Mesothelial cell of epicardium (in vitro differentiated cells): ENCODE measurements around the gene B4GALT2. TPM values are rescaled to one million over a fixed set of nuclear protein-coding genes. Genes with fewer than 3 reads are reported as not detected.

ENCODE experiments used
- DNase-seq, 2 experiments: peaks; one replicate each; pipeline ENCODE4 v3.0.0; 2021; ENCODE audit warnings: low spot score in 2 of 2; ENCODE audit not compliant: unreplicated experiment in 2 of 2
- H3K27ac Mint-ChIP-seq: 2 replicates; pipeline ENCODE4 v1.8.0; 2021; ENCODE audit warnings: mixed read lengths
- H3K27me3 Mint-ChIP-seq: 2 replicates; pipeline ENCODE4 v1.8.0; 2021; ENCODE audit warnings: low read depth, mixed read lengths
- H3K36me3 Mint-ChIP-seq: 2 replicates; pipeline ENCODE4 v1.8.0; 2021; ENCODE audit warnings: mixed read lengths
- H3K4me1 Mint-ChIP-seq: 2 replicates; pipeline ENCODE4 v1.8.0; 2021; ENCODE audit warnings: mixed read lengths
- H3K4me3 Mint-ChIP-seq: 2 replicates; pipeline ENCODE4 v1.8.0; 2021; ENCODE audit warnings: mild to moderate bottlenecking, moderate library complexity, mixed read lengths
- H3K9me3 Mint-ChIP-seq: 2 replicates; pipeline ENCODE4 v1.8.0; 2021; ENCODE audit warnings: mixed read lengths
- CTCF ChIP-seq: fragments of 200-600 bp; sonication (generic); IDR thresholded peaks from one replicate; pipeline ENCODE4 v1.5.0; 2021; ENCODE audit warnings: antibody characterized with exemption; ENCODE audit not compliant: unreplicated experiment
- total RNA-seq: library from RNA; stranded (reverse); gene quantifications from 3 replicates; pipeline ENCODE4 v1.2.1, GENCODE V29; 2021

B4GALT2 gene
- total RNA-seq, 1 donor from 2014 or later, result 55.8 TPM

GRCh38 chr1:44015206-44015605 is 36.2 kb downstream of the B4GALT2 start:
- no peaks in the 10 kb centered on the region for H3K27me3 Mint-ChIP-seq
- no peak for TF ChIP-seq CTCF
- H3K4me3 Mint-ChIP-seq, result no peak overlapping the region
- no peaks in the 10 kb centered on the region for H3K9me3 Mint-ChIP-seq
- no peak overlapping the region for H3K27ac Mint-ChIP-seq
- peaks cover 7% of the 10 kb centered on the region for H3K4me1 Mint-ChIP-seq
- no peak for DNase-seq
- no peaks in the 10 kb centered on the region for H3K36me3 Mint-ChIP-seq

- Mint-ChIP-seq H3K4me1 (peaks cover 7% of the 10 kb centered on the region), H3K4me3 (no peak overlapping the region), H3K9me3 (no peaks in the 10 kb centered on the region), H3K27me3 (no peaks in the 10 kb centered on the region), H3K36me3 (no peaks in the 10 kb centered on the region), H3K27ac (no peak overlapping the region)
- no peak for DNase-seq
- TF ChIP-seq CTCF, result no peak
These were observed 37.3 kb downstream of the B4GALT2 start for GRCh38 chr1:44016041-44016889.

GRCh38 chr1:44016890-44017400 is 37.9 kb downstream of the B4GALT2 start:
- Mint-ChIP-seq H3K9me3 (no peaks in the 10 kb centered on the region), H3K36me3 (peaks cover 3% of the 10 kb centered on the region), H3K4me1 (peaks cover 1% of the 10 kb centered on the region), H3K27me3 (no peaks in the 10 kb centered on the region), H3K27ac (no peak overlapping the region), H3K4me3 (no peak overlapping the region)
- DNase-seq, result no peak
- no peak for TF ChIP-seq CTCF

GRCh38 chr1:44019466-44019948 is 40.5 kb downstream of the B4GALT2 start:
- H3K4me3 Mint-ChIP-seq, result no peak overlapping the region
- H3K4me1 Mint-ChIP-seq, result no peaks in the 10 kb centered on the region
- no peak for TF ChIP-seq CTCF
- no peak overlapping the region for H3K27ac Mint-ChIP-seq
- DNase-seq, result no peak
- no peaks in the 10 kb centered on the region for H3K9me3 Mint-ChIP-seq
- H3K36me3 Mint-ChIP-seq, result peaks cover 8% of the 10 kb centered on the region
- no peaks in the 10 kb centered on the region for H3K27me3 Mint-ChIP-seq

GRCh38 chr1:44020464-44020863 is 41.5 kb downstream of the B4GALT2 start:
- H3K4me1 Mint-ChIP-seq, result no peaks in the 10 kb centered on the region
- DNase-seq, result no peak
- no peak overlapping the region for H3K27ac Mint-ChIP-seq
- H3K36me3 Mint-ChIP-seq, result peaks cover 13% of the 10 kb centered on the region
- H3K4me3 Mint-ChIP-seq, result no peak overlapping the region
- TF ChIP-seq CTCF, result no peak
- H3K27me3 Mint-ChIP-seq, result no peaks in the 10 kb centered on the region
- no peaks in the 10 kb centered on the region for H3K9me3 Mint-ChIP-seq
